NCI-H1048 (cell line): ENCODE data around the gene FRK.
"Not testable (repeated sequence)": the region's sequence is repeated elsewhere in the genome, so short reads cannot be mapped to it uniquely, and the experiment has no call there.

ENCODE experiments used
- DNase-seq: peaks from one replicate; lab custom pipeline; 2025; lab: John Stamatoyannopoulos, UW

The FRK gene

GRCh38 chr6:115945812-115946211 is 114.9 kb downstream of the FRK start:
- DNase-seq: no peak

- DNase-seq: peak; percentile 39
Observed at GRCh38 chr6:115945306-115945705, 115.4 kb downstream of the FRK start.

GRCh38 chr6:115944829-115945228 is 115.9 kb downstream of the FRK start:
- not testable (repeated sequence) for DNase-seq

- not testable (repeated sequence) for DNase-seq
Observed at GRCh38 chr6:115937502-115937901, 123.2 kb downstream of the FRK start.

- DNase-seq: no peak
Observed at GRCh38 chr6:115935361-115935760, 125.3 kb downstream of the FRK start.

- no peak for DNase-seq
Observed at GRCh38 chr6:115934829-115935228, 125.9 kb downstream of the FRK start.

- no peak for DNase-seq
Observed at GRCh38 chr6:115934145-115934544, 126.5 kb downstream of the FRK start.

GRCh38 chr6:115932481-115932880 is 128.2 kb downstream of the FRK start:
- no peak for DNase-seq

GRCh38 chr6:115928000-115928399 is 132.7 kb downstream of the FRK start:
- DNase-seq: not testable (repeated sequence)

GRCh38 chr6:115922971-115923370 is 137.7 kb downstream of the FRK start:
- no peak for DNase-seq

GRCh38 chr6:115914098-115914497 is 146.6 kb downstream of the FRK start:
- DNase-seq: no peak

- DNase-seq: no peak
Observed at GRCh38 chr6:115909923-115910546, 150.7 kb downstream of the FRK start.

GRCh38 chr6:115908906-115909559 is 151.7 kb downstream of the FRK start:
- DNase-seq: no peak

GRCh38 chr6:115905471-115905870 is 155.2 kb downstream of the FRK start:
- no peak for DNase-seq

- no peak for DNase-seq
Observed at GRCh38 chr6:115902436-115902835, 158.3 kb downstream of the FRK start.

- no peak for DNase-seq
Observed at GRCh38 chr6:115901896-115902295, 158.8 kb downstream of the FRK start.

GRCh38 chr6:115899730-115900282 is 160.9 kb downstream of the FRK start:
- no peak for DNase-seq

GRCh38 chr6:115898246-115898645 is 162.4 kb downstream of the FRK start:
- DNase-seq: no peak

GRCh38 chr6:115896538-115897129 is 164.1 kb downstream of the FRK start:
- no peak for DNase-seq

GRCh38 chr6:115894426-115894992 is 166.2 kb downstream of the FRK start:
- DNase-seq: no peak

GRCh38 chr6:115891750-115892149 is 168.9 kb downstream of the FRK start:
- no peak for DNase-seq

GRCh38 chr6:115891111-115891669 is 169.5 kb downstream of the FRK start:
- DNase-seq: no peak

- no peak for DNase-seq
Observed at GRCh38 chr6:115890238-115890637, 170.5 kb downstream of the FRK start.
